H9 (cell line): ENCODE measurements around the gene FAM227B. TPM values are rescaled to one million over a fixed set of nuclear protein-coding genes. Genes with fewer than 3 reads are reported as not detected.

Experiments used
- DNase-seq: peaks from one replicate; pipeline ENCODE4 v3.0.0-alpha.2; 2017
- H2AFZ ChIP-seq: one replicate; pipeline ENCODE4 v1.6.1; 2013; ENCODE audit warnings: mild to moderate bottlenecking, low read length, control low read depth, moderate library complexity
- H2AK5ac ChIP-seq: 2 replicates; pipeline ENCODE4 v1.6.1; 2013; ENCODE audit warnings: low read length, control low read depth, mixed read lengths; ENCODE audit not compliant: insufficient read length
- H2BK120ac ChIP-seq: one replicate; pipeline ENCODE4 v1.6.1; 2013; ENCODE audit warnings: low read depth, mild to moderate bottlenecking, low read length, control low read depth, inconsistent platforms; ENCODE audit not compliant: poor library complexity, severe bottlenecking
- H2BK12ac ChIP-seq: 2 replicates; pipeline ENCODE4 v1.6.1; 2013; ENCODE audit warnings: low read length, control low read depth, mixed read lengths, low read depth; ENCODE audit not compliant: insufficient read length
- H2BK15ac ChIP-seq: 2 replicates; pipeline ENCODE4 v1.6.1; 2013; ENCODE audit warnings: low read depth, low read length, control low read depth
- H2BK20ac ChIP-seq: one replicate; pipeline ENCODE4 v1.6.1; 2013; ENCODE audit warnings: low read depth, mild to moderate bottlenecking, low read length, control low read depth, inconsistent platforms; ENCODE audit not compliant: poor library complexity, severe bottlenecking
- H2BK5ac ChIP-seq: 2 replicates; pipeline ENCODE4 v1.6.1; 2013; ENCODE audit warnings: low read length, control low read depth, mixed read lengths; ENCODE audit not compliant: insufficient read length
- H3K14ac ChIP-seq: 2 replicates; pipeline ENCODE4 v1.6.1; 2013; ENCODE audit warnings: low read length, control low read depth; ENCODE audit not compliant: insufficient read depth
- H3K18ac ChIP-seq: 2 replicates; pipeline ENCODE4 v1.6.1; 2013; ENCODE audit warnings: low read depth, mild to moderate bottlenecking, mixed read lengths, low read length, control low read depth; ENCODE audit not compliant: insufficient read length
- H3K23ac ChIP-seq: 2 replicates; pipeline ENCODE4 v1.6.1; 2013; ENCODE audit warnings: low read length, control low read depth, mixed read lengths, low read depth; ENCODE audit not compliant: insufficient read length
- H3K23me2 ChIP-seq: 2 replicates; pipeline ENCODE4 v1.6.1; 2013; ENCODE audit warnings: low read depth, mild to moderate bottlenecking, mixed read lengths, low read length, control low read depth; ENCODE audit not compliant: insufficient read length, poor library complexity, severe bottlenecking
- H3K27ac ChIP-seq: 2 replicates; pipeline ENCODE4 v1.5.1; 2013; ENCODE audit warnings: low read length, control low read depth, mixed read lengths, low read depth; ENCODE audit not compliant: insufficient read length
- H3K27me3 ChIP-seq: 2 replicates; pipeline ENCODE4 v1.6.1; 2013; ENCODE audit warnings: low read length, control low read depth, inconsistent platforms; ENCODE audit not compliant: insufficient read depth
- H3K4ac ChIP-seq: 2 replicates; pipeline ENCODE4 v1.6.1; 2013; ENCODE audit warnings: low read depth, mild to moderate bottlenecking, control low read depth, inconsistent platforms, low read length, moderate library complexity
- H3K4me1 ChIP-seq: 2 replicates; pipeline ENCODE4 v1.6.1; 2013; ENCODE audit warnings: low read length, control low read depth, inconsistent platforms; ENCODE audit not compliant: insufficient read depth
- H3K4me2 ChIP-seq: 2 replicates; pipeline ENCODE4 v1.6.1; 2013; ENCODE audit warnings: low read length, control low read depth, mixed read lengths; ENCODE audit not compliant: insufficient read length, insufficient read depth
- H3K56ac ChIP-seq: 2 replicates; pipeline ENCODE4 v1.6.1; 2013; ENCODE audit warnings: low read depth, mild to moderate bottlenecking, mixed read lengths, low read length, control low read depth; ENCODE audit not compliant: insufficient read length
- H3K79me1 ChIP-seq: 2 replicates; pipeline ENCODE4 v1.6.1; 2013; ENCODE audit warnings: low read depth, mild to moderate bottlenecking, moderate library complexity, low read length, control low read depth, inconsistent platforms; ENCODE audit not compliant: insufficient read depth, poor library complexity, severe bottlenecking
- H3K79me2 ChIP-seq: 2 replicates; pipeline ENCODE4 v1.6.1; 2013; ENCODE audit warnings: low read length, control low read depth, inconsistent platforms; ENCODE audit not compliant: insufficient read depth
- H3K9ac ChIP-seq: 2 replicates; pipeline ENCODE4 v1.6.1; 2013; ENCODE audit warnings: low read length, control low read depth, mixed read lengths; ENCODE audit not compliant: insufficient read length; ENCODE audit errors: extremely low read depth
- H3K9me3 ChIP-seq: one replicate; pipeline ENCODE4 v1.6.1; 2013; ENCODE audit warnings: low read depth, low read length, inconsistent platforms; ENCODE audit not compliant: control insufficient read depth
- H3T11ph ChIP-seq: one replicate; pipeline ENCODE4 v1.6.1; 2013; ENCODE audit warnings: mild to moderate bottlenecking, low read length, control low read depth, inconsistent platforms
- H4K20me1 ChIP-seq: one replicate; pipeline ENCODE4 v1.6.1; 2013; ENCODE audit not compliant: control insufficient read depth, insufficient read length, insufficient read depth
- H4K5ac ChIP-seq: 2 replicates; pipeline ENCODE4 v1.6.1; 2013; ENCODE audit warnings: low read depth, mild to moderate bottlenecking, mixed read lengths, low read length, control low read depth; ENCODE audit not compliant: insufficient read length
- H4K8ac ChIP-seq: replicated peaks from 2 replicates; pipeline ENCODE4 v1.6.1; 2013; ENCODE audit warnings: low read length, control low read depth, mixed read lengths, low read depth; ENCODE audit not compliant: insufficient read length
- H4K91ac ChIP-seq: 2 replicates; pipeline ENCODE4 v1.6.1; 2013; ENCODE audit warnings: low read depth, mild to moderate bottlenecking, moderate library complexity, mixed read lengths, low read length, control low read depth; ENCODE audit not compliant: insufficient read length
- H3K27ac Mint-ChIP-seq, 3 experiments: 2 replicates in 2 of 3; 3 replicates in 1 of 3; pipeline ENCODE4 v1.8.0; 2020 to 2021; ENCODE audit warnings: mixed read lengths in 3 of 3, mild to moderate bottlenecking in 1 of 3, moderate library complexity in 1 of 3
- H3K27me3 Mint-ChIP-seq: 2 replicates; pipeline ENCODE4 v1.8.0; 2021; ENCODE audit warnings: low read depth, mild to moderate bottlenecking, moderate library complexity, mixed read lengths
- H3K36me3 Mint-ChIP-seq, 3 experiments: 2 replicates in 2 of 3; 3 replicates in 1 of 3; pipeline ENCODE4 v1.8.0; 2020 to 2021; ENCODE audit warnings: low read depth in 3 of 3, mixed read lengths in 3 of 3; ENCODE audit not compliant: insufficient read depth in 1 of 3
- H3K4me1 Mint-ChIP-seq, 2 experiments: 2 replicates each; pipeline ENCODE4 v1.8.0; 2020; ENCODE audit warnings: mixed read lengths in 2 of 2
- H3K4me3 Mint-ChIP-seq, 2 experiments: 2 replicates in 1 of 2; 3 replicates in 1 of 2; pipeline ENCODE4 v1.8.0; 2020 to 2021; ENCODE audit warnings: mild to moderate bottlenecking in 2 of 2, mixed read lengths in 2 of 2, moderate library complexity in 1 of 2
- H3K9me3 Mint-ChIP-seq, 2 experiments: 2 replicates in 1 of 2; 3 replicates in 1 of 2; pipeline ENCODE4 v1.8.0; 2020; ENCODE audit warnings: mild to moderate bottlenecking in 2 of 2, mixed read lengths in 2 of 2, moderate library complexity in 1 of 2
- total RNA-seq: library from RNA; stranded (reverse); gene quantifications from 2 replicates; pipeline ENCODE4 v1.2.1, GENCODE V29; 2021
- TF ChIP-seq, protein P1 (sequence below): fragments of 200-600 bp; sonication (generic); conservative IDR thresholded peaks from 3 replicates; pipeline ENCODE4 v1.8.0; 2021; ENCODE audit warnings: antibody characterized with exemption, mild to moderate bottlenecking

The FAM227B gene
- total RNA-seq, 1 experiment from 2014 or later: 5.5 TPM

DNA sequence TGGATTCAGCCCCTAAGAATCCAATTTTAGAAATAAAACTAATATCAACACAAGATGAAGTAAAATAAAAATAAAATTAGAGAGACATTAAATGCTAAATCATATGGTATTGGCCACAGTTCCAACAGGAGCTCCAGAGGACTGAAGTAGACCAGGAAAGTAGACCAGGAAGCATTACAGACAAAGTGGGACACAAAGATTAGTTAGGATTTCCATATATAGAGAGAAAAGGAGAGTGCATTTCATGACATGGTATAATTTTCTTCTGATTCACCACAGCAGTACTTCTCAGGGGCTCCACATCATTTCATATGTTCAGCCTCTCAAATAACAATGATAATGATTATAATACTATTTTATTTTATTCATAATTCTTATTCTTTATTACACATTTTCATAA, 179.3 kb downstream of the FAM227B start:
- H3K4me3 Mint-ChIP-seq: no peak overlapping the region

More for the DNA sequence above, 179.3 kb downstream of the FAM227B start:
- Histone ChIP-seq H4K20me1 (no peaks in the 10 kb centered on the region), H2BK120ac (no peak overlapping the region), H3K23me2 (no peaks in the 10 kb centered on the region), H3K14ac (no peak overlapping the region), H2BK15ac (no peak overlapping the region), H3K4ac (no peak overlapping the region), H2AK5ac (no peak overlapping the region), H3K23ac (no peak overlapping the region), H3K9ac (no peak overlapping the region), H3T11ph (no peak overlapping the region), H3K9me3 (no peaks in the 10 kb centered on the region), H3K18ac (no peak overlapping the region), H3K79me1 (no peaks in the 10 kb centered on the region), H3K4me1 (no peaks in the 10 kb centered on the region; the same call in 1 of the 2 replicates), H3K79me2 (no peaks in the 10 kb centered on the region), H2BK20ac (no peak overlapping the region), H2AFZ (no peak overlapping the region), H4K5ac (no peak overlapping the region), H3K27me3 (no peaks in the 10 kb centered on the region), H2BK12ac (no peak overlapping the region), H2BK5ac (no peak overlapping the region), H3K56ac (no peak overlapping the region), H4K91ac (no peak overlapping the region), H4K8ac (no peak overlapping the region), H3K4me2 (no peak overlapping the region), H3K27ac (no peak overlapping the region)
- H3K9me3 Mint-ChIP-seq: no peaks in the 10 kb centered on the region
- H3K27ac Mint-ChIP-seq: no peak overlapping the region
- TF ChIP-seq, protein P1, sequence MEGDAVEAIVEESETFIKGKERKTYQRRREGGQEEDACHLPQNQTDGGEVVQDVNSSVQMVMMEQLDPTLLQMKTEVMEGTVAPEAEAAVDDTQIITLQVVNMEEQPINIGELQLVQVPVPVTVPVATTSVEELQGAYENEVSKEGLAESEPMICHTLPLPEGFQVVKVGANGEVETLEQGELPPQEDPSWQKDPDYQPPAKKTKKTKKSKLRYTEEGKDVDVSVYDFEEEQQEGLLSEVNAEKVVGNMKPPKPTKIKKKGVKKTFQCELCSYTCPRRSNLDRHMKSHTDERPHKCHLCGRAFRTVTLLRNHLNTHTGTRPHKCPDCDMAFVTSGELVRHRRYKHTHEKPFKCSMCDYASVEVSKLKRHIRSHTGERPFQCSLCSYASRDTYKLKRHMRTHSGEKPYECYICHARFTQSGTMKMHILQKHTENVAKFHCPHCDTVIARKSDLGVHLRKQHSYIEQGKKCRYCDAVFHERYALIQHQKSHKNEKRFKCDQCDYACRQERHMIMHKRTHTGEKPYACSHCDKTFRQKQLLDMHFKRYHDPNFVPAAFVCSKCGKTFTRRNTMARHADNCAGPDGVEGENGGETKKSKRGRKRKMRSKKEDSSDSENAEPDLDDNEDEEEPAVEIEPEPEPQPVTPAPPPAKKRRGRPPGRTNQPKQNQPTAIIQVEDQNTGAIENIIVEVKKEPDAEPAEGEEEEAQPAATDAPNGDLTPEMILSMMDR: no peak
- H3K36me3 Mint-ChIP-seq: no peaks in the 10 kb centered on the region
- H3K27me3 Mint-ChIP-seq: no peaks in the 10 kb centered on the region
- DNase-seq: no peak
- H3K4me1 Mint-ChIP-seq: peaks cover 11 to 13% of the 10 kb centered on the region in 2 experiments
